CD4-positive, alpha-beta T cell treated with Interleukin-10 for 1 hour (primary cell): Measurements from ENCODE around the gene ARHGAP10.
"Not testable (repeated sequence)": the region's sequence is repeated elsewhere in the genome, so short reads cannot be mapped to it uniquely, and the experiment has no call there.

Source experiments
- DNase-seq: peaks from one replicate; pipeline ENCODE4 v3.0.0-alpha.2; 2020

The ARHGAP10 gene

DNA sequence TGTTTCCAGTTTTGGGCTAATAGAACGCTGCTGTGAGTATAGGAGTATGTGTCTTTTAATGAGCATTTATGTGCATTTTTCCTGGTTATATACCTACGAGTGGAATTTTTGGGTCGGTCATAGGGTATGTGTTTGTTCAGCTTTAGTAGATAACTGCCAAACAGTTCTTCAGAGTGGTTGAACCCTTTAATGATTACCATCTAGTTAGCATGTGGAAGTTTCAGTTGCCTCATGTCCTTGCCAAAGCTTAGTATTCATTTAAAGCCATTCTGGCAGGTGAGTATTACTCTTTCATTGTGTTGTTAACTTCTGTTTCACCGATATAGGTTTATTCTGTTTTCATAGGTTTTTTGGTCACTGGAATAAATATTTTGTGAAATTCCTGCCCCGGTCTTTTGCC lies 229.1 kb downstream of the ARHGAP10 start:
- DNase-seq: no peak

DNA sequence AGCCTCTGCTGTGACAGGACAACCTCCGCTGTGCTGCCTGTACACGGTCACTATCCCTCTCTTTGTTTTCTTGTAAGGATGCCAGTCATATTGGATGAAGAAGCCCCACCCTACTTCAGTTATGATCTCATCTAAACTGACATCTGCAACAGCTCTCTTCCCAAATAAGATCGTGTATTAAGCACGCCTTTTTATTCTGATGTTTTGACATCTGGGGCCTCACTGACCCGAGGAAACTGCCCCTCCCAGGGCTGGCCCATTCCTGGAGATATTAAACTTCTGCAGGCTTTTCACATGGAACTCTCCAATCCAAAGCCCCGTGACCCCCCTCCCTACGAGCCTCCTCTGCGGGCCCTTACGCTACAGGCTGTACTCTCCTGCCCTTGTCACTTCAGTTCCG lies 232.0 kb downstream of the ARHGAP10 start:
- no peak for DNase-seq

DNA sequence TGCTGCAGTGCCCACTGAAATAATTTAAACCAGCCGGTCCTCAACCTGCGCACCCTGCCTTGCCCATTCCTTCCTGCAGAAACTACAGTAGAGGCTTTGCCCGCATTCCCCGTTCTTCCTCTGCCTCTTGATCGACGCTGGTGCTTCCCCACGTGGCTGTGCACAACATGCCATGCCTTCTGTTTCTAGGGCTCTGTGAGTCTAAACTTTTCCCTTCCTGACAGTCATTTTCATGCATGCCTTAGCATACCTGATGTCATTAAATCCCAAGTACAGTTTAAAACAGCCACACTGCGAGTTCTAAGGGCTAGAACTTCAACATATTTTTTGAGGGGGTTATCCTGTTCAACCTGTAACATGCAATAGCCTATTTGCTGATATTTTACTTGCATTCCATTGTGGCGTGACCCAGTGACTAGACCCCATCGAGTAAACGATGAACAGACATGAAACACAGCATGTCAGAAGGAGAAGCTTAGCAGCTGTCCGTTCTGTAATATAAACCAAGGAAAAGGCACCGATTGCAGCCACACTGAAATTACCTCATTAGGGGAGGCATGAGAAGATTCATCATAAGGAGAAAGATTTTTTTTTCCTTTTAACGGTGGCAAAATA lies 232.5 kb downstream of the ARHGAP10 start:
- DNase-seq: no peak

DNA sequence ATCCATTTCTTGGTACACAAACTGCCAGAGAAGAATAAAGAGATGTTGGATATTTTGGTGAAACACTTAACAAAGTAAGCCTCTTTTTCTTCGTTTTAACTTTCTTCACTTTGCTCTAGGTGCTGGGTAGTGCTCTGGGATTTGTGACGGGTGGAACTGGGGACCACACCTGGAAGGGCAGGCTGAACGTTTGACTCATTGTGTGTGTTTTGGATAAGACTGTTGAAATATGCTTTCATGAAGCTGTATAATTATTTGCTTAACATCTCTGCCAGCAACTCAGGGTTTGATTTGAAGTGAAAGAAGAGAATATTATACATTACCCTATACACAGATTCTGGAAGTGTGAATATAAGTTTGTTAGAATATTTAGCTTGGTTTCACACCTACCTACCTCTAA lies 233.2 kb downstream of the ARHGAP10 start:
- no peak for DNase-seq

DNA sequence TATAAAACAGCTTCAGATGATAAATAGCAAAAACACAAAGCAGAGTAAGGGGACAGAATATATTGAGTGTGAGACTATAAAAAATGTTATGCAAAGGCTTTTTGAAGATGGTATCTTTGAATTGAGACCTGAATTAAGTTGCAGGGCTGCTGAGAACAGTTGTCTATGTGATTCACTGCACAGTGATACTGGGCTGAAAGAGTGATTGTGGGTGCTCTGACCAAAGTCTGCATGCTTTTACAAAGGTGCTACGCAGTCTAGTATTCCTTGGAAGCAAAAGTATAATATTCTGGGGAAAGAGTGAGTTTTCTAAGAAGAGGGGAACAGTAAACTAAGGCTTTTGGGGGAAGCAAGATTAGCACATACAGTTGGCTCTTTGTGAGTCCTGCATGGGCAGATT lies 234.0 kb downstream of the ARHGAP10 start:
- no peak for DNase-seq

DNA sequence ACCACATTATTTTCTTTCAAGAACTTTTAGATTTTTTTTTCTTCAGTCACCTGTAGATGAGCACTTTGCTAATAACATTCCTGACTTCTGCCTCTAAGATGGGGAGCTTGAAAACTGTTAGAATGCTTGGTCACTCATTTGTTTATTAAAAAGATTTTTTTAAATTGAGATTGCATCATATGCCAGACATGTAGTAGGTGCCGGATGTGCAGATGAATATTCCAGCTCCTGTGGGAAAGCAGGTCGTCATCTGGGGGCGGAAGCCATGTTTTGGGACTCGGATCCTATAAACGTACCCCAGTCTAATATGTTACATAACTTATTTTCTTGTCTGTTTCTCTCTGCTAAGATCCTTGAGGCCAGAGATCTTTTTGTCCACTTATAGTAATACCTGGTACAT lies 236.8 kb downstream of the ARHGAP10 start:
- DNase-seq: no peak

DNA sequence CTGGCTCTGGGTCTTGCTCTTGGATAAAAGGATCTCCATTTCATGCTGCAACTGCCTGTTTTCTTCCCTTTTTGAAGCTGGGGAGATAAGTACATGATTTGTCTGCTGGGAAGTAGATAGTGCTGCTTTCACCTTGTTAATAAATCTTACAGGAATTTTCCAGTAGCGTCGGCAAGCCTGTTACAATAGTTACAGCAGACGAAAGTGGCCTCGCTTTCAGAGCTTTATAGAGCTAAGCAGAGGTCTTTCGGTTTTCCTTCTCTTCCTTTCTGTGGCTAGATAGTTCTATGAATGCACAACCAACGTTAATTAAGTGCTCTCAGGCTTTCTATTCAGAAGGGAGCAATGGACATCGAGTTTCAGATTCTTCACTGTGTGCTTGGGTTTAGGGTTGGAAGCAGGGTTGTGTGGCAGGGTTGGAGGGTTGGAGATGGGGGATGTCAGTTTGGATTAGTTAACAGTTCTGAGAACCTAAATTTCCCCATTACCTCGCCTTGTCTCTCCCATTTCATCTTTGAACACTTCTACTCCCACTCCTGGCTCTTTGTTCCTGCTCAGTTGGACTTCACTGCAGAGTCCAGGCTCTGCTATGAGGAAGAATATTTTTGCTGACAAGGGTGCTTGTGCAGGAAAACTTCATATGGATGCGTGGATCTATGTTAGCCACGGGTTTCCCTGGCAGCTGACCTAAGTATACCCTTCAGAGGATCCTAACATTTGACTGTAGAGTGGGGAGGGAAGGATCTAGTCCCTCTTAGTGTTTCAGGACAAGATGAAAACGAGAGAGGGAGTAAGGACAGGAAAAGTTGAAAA lies 237.9 kb downstream of the ARHGAP10 start:
- DNase-seq: no peak

DNA sequence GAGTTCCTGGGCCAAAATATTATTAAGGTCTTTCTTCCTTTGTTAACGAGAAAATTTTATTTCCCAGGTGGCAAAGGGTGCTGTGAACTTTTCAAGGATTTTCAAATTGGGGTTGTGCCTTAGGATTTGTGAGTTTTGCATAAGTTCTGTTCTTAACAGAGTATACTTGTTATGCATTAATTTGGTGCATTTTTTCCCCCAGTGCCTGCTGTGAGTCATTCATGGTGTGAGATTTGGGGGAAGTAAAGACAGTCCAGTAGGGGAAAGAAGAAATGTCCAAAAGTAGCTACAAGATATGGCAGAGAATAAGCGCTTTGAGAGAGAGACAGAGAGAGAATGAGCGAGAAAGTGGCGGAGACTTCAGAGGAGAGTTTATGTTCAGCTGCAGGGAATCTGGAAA lies 239.2 kb downstream of the ARHGAP10 start:
- no peak for DNase-seq

DNA sequence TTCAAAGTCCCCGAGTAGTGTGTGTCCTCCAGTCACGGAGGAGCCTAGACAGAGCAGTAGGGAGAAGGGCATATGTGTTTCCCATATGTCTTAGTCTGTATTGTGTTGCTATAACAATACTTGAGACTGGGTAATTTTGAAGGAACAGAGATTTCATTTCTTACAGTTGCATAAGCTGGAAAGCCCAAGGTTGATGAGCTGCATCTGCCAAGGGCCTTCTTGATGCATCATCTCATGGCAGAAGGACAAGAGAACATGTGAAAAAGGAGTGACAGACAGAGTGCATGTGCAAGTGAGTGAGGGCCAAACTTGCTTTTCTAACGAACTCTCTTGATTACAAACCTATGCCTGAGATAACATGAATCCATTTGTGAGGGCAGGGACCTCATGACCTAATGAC lies 243.4 kb downstream of the ARHGAP10 start:
- no peak for DNase-seq

DNA sequence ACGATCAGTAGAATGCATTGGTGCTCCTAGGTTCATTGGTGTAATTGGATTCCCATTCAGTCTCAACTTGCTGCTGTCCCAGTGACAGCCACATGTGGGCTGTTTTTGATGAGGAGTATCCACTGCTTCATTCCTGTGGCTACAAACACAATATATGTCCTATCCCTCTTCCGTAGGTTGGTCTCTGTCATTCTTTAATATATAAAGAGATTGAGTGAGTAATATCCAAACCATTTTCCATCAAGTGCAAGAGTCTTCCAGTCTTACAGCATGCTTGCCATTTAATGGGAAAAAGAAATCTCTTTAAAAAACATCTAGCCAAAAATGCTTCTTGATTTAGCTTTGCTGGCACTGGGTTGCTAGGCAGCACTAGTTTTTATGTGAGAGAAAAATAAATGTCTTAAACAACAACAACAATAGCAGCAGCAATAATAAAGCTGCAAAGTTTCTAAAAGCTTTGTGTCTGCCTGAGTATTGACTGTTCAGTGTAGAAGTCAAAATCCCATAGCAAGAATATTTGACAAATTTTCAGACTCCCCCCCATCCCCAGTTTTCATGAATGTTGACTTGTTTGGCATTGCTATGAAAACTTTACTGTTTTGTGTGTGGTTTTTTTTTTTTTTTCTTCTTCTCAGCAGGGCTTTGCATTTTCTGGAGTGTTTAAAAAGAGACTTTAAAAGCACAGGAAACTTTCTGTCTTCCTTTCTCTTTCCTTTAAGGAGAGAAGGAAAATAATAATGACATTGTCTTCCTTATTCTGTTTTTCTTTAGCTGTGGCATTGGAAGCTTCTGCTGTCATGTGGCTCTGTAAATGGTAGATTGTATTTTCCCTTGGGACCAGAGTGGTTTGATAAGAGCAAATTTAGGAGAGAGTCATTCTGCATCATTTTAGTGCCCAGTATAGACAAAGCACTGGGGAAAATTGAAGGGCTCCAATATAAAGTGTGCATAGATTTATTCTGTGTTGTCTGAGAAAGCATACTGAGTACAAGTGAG lies 244.3 kb downstream of the ARHGAP10 start:
- DNase-seq: no peak

DNA sequence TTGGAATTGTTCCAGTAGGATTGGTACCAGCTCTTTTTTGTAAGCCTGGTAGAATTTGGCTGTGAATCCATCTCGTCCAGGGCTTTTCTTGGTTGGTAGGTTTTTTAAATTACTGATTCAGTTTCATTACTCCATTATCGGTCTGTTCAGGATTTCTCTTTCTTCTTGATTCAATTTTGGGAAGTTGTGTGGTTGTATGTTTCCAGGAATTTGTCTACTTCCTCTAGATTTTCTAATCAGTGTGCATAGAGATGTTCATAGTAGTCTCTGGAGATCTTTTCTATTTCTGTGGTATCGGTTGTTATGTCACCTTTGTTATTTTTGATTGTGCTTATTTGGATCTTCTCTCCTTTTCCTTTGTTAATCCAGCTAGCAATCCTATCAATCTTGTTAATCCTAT lies 248.7 kb downstream of the ARHGAP10 start:
- no peak for DNase-seq

DNA sequence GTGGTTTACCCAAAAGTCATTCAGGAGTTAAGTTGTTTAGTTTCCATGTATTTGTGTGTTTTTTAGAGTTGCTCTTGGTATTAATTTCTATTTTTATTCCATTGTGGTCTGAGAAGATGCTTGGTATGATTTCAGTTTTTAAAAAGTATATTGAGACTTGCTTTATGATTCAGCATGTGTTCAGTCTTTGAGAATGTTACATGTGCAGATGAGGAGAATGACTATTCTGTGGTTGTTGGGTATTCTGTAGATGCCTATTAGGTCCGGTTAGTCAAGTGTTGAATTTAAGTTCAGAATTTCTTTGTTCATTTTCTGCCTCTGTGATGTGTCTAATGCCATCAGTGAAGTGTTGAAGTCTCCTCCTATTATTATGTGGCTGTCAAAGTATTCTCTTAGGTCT lies 249.4 kb downstream of the ARHGAP10 start:
- DNase-seq: no peak

DNA sequence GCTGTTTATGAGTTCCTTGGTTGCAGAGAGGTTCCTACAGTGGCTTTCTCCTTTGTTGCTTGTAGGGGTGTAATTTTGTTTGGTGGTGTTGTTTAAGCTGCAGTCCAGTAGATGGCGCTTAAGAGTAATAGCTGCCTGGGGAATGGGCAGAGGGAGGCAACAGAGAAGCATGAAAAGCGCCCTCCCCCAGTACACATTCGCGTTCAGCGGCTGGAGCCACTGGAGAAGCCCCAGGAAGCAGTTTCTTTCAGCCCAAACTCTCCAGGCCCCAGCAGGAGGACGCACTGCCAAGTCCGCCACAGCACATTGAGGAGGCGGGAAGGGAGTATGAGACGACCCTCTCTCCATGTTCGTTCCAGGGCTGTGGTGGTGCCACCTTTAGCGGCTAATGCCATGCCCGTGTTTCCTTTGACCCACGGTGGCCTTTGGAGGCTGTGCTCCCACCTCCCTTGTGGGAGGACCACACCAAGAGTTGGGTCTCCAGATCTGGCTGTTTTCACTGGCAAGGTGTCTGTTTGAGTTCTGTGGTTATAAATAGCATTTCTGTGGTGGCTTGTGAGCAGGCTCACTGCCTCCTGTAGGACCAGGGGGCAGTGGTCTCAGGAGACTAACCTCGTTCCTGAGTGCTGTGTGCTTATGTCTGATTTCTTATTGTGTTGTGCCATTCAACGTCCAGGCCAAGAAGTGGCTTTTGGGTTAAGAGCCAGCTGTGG lies 252.3 kb downstream of the ARHGAP10 start:
- peak; percentile 45 for DNase-seq

DNA sequence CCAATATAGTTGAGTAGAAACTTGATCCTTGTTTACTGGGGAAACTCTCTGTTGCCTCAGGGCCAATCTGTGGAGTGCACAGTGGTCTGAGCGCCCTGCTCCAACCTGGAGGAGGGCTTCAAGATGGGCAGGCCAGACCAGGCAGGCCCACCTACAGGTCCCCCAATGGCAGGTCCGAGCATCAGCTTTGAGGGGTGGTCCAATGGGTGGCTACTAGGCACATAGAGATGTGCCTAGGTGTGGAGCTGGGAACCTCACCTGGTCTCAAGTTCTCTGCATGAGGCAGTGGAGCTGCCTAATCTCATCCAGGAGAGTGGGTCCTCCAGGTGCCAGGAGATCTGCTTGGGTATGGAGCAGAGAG lies 252.9 kb downstream of the ARHGAP10 start:
- no peak for DNase-seq

DNA sequence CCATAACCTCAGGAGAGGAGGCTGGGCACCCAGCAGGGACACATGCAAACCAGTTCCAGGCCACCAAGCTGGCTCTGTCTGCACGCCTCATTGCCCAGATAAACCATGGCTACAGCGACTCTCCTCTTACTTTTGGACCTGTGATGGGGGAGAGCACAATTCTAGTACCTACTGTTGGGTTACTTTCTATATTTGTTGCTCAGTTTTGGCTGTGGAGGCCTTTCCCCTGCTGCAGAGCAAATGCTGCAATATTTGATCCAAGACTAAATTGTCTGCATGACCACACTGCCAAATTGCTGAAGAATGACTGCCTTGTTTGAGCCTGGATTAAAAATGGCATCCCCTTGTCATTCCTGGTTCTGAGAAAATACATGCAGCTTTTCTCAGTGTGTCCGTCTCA lies 253.5 kb downstream of the ARHGAP10 start:
- no peak for DNase-seq

DNA sequence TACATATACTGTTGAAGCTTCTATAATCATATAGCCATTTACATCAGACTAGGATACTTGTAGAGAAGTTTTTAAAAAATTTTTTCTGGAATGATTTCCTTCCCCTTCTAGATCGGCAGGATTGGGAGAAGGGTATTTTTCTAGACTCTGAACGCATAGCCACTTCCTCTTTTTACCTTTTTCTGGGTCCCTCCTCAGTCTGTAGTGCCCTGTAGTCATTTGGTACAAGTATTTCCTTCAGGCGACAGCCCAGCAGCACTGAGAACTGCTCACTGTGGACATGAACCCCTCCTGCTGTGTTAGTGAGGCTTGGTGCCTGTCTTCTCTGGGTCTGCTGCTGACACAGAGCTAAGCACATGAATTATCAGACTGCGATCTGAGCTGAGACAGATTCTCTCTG lies 255.4 kb downstream of the ARHGAP10 start:
- no peak for DNase-seq

DNA sequence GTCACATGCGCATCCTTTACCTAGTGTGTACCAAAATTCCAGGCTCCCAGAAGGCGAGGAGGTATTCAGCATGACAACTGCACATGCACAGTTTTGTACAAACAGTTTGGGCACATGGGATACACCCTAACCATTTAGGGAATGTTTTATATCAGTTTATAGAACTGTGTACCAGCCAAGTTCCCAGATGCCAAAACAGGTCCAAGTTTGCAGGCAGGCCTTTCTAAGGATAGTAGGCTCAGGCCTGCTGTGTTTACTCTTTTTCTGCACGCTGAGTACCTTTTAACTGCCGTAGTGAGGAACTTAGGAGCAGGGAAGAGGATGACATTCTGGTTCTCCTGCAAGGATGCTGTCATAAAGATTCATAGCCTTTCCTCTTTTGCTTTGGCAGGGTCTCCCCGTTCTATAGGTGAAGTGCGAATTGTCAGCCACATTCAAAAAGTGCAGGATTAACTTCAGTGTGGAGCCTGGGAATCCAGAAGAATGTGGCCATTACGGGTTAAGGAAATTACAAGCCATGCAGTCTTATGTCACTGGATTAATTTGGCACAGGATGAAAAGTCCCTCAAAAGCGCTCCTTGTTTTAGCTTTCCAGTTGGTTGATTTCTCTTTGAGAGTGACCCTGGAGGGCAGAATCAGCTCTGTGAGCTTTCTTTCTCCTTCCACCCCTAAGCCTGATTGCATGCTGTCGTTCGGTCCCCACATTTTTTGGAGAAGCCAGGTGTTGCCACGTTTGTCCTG lies 259.8 kb downstream of the ARHGAP10 start:
- no peak for DNase-seq

DNA sequence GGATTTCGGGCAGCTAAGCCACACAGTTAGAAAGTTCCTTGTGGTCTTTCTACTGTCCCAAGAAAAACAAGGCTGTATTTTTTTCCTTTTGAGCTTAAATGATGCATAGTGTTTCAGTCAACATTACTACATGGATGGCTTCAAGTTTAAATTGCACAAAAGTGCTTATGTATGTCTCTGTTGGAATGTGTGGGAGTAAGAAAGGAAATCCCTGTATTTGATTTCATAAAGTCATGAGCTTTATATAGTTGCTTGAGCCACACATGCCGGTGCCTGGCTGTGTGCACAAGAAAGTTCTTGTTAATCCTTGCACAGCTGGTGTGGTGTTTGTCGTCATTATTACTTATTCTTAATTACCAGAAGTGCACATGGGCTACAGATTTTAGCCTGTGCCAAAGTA lies 262.2 kb downstream of the ARHGAP10 start:
- DNase-seq: no peak

DNA sequence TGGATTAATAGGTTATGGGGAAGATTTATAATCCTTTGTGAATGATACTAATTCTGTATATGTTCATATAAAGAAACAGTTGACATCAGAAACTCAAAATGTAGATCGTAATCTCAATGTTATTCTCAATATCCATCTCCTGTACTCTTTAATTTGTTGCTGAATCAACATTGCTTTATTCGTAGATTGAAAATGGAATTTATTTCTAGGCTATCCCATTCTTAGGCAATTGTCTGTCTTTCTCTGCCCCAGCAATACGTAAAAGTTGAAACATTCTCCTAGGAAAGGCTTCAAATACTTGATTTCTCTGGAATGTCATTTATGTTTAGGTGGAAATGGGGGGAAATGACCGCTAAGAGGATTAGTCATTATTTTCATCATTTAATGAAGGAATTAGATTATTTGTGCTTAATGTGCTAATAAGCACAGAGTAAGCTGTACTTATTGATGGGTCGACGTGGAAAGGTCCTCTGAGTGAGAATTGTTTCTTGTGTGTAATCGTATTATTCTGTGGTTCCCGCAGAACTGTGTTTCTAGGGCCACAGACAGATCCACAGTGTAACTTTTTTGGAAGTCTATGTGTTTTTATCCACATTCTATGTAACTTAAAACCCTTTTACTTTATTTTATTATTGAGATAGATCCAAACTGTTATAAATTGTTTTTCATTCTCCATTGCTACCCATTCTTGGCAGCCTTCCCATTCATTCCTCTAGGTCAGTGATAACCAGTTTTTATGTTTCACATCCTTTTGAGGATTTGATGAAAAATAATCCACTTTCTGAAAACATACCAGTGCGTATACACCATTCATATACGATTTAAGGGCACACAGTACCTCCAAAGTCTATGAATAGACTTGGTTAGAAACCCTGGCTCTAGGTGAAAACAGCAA lies 262.9 kb downstream of the ARHGAP10 start:
- no peak for DNase-seq

DNA sequence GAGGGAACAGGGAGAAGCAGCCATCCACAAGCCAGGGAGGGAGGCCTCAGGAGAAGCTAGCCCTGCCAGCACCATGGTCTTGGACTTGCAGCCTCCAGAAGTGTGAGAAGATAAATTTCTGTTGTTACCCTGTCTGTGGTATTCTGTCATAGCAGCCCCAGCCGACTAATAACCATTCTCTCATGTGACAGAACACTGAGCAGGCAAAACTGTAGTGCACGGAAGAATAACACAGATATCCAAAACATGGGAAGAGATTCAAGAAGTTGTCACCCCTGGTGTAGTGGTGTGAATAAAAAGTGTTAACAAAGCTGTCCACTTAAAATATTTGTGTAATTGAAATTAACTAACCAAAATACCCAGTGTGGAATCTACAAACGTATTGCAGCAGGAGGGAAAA lies 265.0 kb downstream of the ARHGAP10 start:
- DNase-seq: no peak

DNA sequence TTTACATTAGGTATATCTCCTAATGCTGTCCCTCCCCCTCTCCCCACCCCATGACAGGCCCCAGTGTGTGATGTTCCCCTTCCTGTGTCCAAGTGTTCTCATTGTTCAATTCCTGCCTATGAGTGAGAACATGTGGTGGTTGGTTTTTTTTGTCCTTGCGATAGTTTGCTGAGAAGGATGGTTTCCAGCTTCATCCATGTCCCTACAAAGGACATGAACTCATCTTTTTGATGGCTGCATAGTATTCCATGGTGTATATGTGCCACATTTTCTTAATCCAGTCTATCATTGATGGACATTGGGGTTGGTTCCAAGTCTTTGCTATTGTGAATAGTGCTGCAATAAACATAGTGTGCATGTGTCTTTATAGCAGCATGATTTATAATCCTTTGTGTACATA lies 268.1 kb downstream of the ARHGAP10 start:
- not testable (repeated sequence) for DNase-seq
